HT-29 (cell line): ENCODE data around the gene BEX2. TPM values are rescaled to one million over a fixed set of nuclear protein-coding genes. Genes with fewer than 3 reads are reported as not detected.
"Not testable (repeated sequence)": the region's sequence is repeated elsewhere in the genome, so short reads cannot be mapped to it uniquely, and the experiment has no call there.

Experiments used
- DNase-seq: peaks from one replicate; pipeline ENCODE4 v3.0.0-alpha.2; 2015; ENCODE audit warnings: low spot score
- total RNA-seq: library from RNA; depleted of rRNA; stranded (reverse); fragments of >200 nt; shearing (Covaris generic); gene quantifications from 2 replicates; pipeline ENCODE4 v1.2.3, GENCODE V29; 2014; rRNA removed

The BEX2 gene
- not detected in 2 replicates for total RNA-seq

DNA sequence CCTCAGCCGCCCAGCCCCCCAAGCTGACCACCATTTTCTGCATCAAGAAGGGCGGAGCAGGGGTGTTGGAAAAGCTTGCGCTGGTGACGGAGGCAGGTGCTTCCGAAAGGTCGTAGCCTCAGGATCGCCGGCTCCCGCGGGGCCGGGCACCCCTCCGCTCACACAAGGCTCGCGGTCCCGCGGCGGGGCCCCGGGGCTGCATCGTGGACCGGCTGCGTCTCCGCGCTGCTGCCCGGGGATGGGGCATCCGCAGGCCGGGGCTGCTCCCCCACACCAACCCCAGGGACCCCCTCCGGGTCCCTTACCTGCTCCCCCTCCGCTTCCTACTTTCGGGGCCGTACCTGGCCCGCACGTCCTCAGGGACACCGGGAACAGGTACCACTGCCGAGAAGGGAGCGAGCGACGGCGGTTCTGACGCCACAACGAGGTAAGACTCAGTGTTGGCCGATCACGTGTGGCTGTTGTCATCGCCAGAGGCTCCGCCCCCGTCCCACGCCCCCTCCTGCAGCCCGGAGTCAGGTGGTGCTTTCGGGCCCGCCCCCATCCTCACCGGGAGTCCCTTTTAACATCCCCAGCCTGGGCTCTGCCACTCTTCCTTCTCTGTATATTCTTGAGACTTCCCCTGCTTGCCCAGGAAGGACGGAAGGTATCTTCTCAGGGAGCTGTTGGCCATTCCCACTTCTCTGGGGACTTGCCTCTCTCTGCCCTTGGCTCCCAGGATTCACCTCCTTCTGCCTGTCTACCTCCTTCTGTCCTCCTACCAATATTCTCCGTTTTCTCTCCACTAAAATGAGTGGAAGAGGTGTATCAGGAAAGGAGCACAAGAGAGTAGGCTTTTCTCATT is at the start of gene BEX2:
Gene BEX2, minus strand, starts transcription at position 436 of the 844 bp plus-strand sequence. CDS start 1,014 bp downstream, outside the sequence.
- DNase-seq, result no peak

DNA sequence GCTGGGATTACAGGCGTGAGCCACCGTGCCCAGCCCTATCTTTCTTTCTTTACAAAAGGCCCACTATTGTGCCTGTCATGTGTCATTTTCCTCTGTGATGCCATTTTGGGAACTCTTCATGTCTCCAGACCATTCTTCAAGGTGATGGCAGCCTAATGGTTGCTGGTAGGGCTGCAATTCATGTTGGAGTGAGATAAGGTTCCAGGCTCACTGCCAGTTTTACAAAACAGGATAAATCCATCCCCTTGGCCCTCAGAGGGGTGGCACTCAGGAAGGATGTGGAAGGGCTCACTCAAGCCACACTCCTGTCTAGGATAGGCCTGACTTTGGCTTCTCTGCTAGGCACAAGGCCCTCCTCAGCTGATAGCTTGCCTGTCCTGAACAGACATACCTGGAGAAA is 49.3 kb upstream of the BEX2 start:
- DNase-seq, result no peak

DNA sequence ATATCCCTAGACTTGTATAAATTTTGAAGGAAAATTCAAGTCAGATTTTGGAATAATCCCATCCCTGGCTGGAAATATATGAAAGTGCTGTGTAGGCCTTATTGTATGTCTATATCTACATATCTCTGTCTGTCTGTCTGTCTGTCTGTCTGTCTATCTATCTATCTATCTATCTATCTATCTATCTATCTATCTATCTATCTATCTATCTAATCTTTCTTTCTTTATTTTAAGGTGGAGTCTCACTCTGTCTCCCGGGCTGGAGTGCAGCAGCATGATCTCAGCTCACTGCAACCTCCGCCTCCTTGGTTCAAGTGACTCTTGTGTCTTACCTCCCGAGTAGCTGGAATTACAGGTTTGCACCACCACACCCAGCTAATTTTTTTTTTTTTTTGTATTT is 48.8 kb upstream of the BEX2 start:
- not testable (repeated sequence) for DNase-seq

DNA sequence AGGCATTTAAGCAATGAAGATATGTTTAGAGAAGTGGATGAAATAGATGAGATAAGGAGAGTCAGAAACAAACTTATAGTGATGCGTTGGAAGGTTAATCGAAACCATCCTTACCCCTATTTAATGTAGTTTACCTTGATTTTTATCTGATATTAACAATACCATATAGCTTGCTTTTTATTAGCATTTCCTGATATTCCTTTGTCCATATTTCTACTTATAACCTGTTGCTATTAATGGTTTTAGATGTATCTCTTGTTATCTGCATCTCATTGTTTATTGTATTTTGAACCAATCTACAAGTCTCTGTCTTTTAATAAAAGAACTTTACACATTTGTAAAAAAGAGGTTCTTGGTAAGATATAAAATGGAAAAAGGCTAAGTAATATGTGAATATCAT is 47.1 kb upstream of the BEX2 start:
- no peak for DNase-seq

DNA sequence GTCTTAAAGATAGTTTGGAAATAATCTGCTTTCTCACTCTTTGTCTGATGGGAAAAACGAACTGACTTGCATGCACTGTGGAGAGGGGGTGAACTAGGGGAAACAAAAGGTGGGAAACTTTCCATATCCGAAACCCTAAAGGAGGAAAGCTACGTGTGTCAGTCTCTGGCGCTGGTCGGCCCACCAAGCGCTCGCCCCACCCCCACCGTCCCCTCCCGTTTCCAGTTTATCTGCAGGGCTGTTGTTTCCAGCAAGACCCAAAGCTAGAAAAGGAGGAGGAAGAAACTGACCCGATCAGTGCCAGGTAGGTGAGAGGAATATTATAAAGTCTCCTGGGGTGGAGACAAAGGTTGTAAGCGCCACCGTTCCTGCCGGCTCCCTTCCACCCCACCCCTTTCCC is 46.1 kb upstream of the BEX2 start:
- DNase-seq, result peak; percentile 16

DNA sequence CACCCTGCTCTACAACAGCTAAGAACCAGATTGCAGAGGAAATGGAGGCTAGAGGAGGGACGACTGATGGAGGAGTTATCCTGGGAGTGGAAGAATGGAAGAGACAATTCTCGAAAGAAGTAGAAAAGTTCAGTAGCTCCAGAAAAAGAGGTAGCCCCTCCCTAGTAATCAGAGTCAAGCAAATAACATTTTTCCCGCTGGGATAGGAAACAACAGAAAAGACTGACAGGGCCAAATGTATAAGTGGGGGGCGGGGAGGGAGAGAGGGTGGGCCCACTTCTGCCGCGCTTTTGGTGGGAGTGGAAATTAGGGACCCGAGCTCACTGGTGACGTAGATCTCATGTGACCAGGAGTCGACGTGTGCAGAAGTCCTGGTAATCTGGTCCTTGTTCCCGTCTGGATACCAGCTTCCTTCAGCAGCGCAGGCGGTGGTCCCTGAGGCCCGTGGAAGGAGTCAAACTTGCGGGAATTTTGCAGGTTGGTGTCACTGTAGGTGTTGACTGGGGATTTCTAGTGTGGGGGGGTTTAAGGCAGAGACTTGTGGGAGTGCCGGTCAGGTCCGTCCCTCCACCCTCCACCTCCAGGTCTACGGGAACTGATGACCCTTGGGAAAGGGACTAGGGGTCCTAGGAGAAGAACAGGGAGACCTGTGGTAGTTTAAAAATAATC is 45.5 kb upstream of the BEX2 start, which contains the start of gene TCEAL9:
Gene TCEAL9, plus strand, starts transcription at position 377 of the 669 bp plus-strand sequence. CDS start 1,179 bp downstream, outside the sequence.
- DNase-seq, result peak; percentile 30

DNA sequence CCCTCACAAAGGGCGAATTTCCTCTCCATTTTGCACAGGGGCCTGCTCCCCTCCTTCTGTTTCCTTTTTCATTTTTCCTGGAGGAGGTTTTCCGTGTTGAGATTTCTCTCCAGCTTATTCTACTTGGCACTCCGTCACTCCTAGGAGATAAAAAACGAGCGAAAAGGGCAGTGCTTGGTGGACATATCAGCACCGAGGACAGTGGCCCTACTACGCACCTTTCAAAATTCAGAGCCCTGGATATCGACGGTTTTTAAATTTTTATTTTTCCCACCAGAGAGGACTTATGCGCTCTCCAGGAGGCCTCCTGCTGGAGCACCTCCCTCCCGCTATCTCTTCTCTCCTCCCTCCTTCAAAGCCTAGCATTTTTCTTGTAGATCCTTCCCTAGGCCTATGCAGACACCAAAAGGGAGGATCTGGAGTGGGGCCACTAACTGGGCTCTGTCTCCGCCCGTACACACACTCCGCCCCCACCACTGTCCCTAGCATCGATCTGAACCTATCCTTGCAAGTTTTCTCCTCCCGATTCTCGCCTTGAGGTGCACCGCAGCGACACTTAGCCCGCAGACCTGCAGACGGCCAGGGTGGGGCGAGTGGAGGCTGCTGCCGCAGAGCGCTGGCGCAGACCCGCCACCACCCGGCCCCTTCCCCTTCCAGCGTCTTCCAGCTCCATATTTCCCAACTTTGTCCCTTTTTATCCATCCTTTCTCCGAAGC is 37.0 kb upstream of the BEX2 start:
- no peak for DNase-seq

DNA sequence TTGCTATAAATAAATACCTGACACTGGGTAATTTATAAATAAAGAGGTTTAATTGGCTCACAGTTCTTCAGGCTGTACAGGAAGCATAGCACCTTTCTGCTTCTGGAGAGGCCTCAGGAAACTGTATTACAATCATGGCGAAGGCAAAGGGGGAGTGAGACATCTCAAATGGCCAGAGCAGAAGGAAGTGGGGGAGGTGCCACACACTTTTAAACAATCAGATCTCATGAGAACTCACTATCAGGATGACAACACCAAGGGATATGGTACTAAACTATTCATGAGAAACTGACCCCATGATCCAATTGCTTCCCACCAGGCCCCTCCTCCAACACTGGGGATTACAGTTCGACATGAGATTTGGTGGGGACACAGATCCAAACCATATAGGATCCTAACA is 33.8 kb upstream of the BEX2 start:
- DNase-seq, result no peak

DNA sequence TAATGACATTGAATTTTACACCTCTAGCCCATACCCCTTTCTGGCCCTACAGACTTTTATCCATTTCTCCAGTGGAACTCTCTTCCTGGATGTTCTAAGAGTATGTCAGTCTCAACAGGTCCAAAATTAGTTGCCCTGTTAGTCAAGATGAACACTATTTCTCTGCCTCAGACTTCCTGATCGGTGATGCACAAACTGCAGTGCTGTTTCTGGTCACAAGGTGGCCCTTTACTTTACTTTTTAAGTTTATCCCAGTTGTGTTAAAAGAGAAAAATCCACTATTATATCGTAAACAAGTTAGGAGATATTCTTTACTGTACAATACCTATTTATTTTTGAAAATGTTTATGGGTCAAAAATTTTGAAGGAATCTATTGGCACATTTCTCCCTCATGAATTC is 32.3 kb upstream of the BEX2 start:
- DNase-seq, result peak; percentile 57

DNA sequence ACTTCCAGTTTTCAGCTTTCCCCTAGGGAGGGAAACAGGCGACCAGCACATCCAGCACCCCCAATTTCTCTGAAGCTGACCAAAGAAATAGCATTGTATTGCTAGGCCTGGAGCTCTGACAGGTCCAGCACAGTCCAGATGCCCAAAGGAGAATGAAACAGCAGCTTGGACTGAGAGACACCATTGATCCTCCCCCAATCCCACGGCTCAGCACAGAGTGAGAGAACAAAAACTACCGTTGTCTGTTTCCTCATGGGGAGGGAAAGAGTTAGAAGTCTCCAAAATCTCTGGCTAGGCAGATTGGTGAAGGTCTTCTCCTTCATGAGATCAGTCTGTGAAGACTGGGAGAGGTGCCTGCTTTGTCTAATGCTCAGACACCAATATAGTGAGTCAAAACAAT is 27.9 kb upstream of the BEX2 start:
- DNase-seq, result no peak

DNA sequence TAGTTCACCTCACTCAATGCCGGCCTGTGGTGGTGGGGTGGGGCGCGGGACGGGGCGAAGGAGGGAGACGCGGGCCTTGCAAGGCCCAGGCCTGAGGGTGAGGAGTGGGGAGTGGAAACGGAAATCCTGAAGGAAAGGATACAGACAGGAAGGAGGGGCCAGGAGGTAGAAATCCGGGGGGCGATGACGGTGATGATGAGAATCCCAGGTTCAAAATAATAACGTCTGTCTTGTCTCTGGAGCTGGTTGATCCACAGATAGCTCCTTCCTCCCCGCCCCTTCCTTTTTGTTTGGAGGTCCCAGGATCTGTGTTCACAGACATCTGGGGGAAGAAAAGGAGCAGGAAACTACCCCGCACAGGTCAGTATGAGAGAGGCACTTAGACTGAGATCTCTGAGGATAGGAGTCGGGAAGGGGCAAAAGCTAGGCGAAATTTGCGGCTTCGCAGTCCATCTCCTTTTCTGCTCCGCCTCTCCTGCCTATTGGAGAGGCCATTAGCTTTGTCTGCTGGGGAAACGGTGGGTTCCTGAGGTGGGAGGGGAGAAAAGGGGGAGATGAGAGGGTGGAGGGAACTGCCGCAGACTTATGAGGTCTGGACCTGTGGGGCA is 20.0 kb upstream of the BEX2 start:
- DNase-seq, result no peak

DNA sequence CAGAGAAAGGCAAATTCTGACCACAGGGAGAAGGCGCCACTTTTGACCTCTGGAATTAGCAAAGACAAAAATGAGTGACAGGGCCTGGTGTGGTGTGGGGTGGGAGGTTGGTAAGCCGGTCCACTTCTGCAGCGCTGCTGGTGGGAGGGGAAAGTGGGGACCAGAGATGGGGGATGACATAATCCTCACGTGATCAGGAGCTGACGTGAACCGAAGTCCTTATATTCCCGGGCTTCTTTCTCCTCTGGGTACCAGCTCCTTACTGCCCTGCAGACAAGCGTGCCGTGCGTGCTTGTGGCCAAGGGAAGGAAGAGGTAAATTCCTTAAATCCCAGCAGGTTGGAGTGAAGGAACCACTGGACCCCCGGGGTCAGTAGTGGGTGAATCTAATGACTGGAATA is 19.2 kb upstream of the BEX2 start, which contains the start of gene TCEAL7:
Gene TCEAL7, plus strand, starts transcription at position 249 of the 400 bp plus-strand sequence. CDS start 1,165 bp downstream, outside the sequence.
- no peak for DNase-seq

DNA sequence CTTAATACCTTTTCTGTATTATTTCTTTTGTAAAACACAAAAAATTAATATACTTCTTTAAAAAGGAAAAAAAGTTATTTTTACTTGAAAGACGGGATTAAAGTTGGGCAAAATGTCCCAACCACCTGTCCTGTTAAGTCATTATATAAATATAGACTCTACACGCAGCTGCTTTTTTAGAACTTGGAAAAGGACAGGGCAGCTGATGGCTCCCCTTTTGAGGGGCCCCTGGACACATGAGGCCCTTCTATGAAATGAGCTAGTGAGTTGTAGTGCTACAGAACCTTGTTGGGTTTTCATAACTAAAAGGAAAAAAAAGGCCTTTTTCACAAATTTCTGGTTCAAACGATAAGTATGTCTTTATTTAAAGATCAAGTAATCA is 600 bp upstream of the BEX2 start:
- no peak for DNase-seq

DNA sequence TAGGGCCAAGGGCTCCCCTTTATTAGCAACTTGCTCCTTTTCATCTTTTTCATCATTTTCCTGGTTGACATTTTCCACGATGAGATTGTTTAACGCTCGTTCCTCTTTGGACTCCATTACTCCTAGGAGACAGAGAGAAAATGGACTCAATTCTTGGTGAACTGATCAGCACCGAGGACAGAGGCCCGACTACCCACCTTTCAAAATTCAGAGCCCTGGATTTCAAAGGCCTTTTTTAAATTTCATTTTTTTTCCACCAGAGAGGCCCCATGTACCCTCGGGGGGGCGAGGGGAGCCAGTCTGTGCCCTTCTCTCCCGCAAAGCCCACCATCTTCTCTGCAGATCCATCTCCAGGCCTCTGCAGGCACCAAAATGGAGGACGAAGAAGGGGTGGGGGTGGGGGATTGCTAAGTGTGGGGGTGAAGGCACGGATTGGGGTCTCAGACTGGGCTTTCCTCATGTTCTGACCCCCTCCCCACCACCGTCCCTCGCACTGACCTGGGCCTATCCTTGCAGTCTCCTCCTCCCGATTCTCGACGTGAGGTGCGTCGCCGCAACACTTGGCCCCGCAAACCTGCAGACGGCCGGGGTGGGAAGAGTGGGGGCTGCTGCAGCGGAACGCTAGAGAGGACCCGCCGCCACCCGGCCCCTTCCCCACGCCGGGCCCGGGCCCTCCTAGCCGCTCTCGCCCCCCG is 783 bp downstream of the BEX2 start:
- no peak for DNase-seq

DNA sequence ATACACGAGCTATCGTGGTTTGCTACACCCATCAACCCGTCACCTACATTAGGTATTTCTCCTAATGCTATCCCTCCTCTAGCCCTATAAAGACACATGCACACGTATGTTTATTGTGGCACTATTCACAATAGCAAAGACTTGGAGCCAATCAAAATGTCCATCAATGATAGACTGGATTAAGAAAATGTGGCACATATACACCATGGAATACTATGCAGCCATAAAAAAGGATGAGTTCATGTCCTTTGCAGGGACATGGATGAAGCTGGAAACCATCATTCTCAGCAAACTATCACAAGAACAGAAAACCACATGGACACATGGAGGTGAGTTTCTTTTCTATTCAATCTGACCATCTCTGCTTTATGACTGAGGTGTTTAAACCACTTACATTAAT is 5.1 kb downstream of the BEX2 start:
- not testable (repeated sequence) for DNase-seq

DNA sequence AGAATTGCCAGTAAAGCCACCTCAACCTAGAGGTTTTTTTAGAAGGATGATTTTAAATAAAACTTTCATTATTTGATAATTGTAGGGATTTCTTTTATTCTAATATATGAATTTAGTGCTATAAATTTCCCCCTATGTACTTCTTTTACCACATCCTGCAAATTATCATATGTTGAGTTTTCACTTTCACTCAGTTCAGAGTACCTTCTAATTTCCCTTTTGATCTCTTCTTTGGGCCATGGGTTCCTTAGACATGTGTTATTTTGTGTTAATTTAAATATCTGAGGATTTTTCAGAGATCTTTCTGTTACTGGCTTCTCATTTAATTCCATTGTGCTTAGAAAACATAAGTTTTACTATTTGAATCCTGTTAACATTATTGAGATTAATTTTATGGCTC is 6.1 kb downstream of the BEX2 start:
- DNase-seq, result no peak

DNA sequence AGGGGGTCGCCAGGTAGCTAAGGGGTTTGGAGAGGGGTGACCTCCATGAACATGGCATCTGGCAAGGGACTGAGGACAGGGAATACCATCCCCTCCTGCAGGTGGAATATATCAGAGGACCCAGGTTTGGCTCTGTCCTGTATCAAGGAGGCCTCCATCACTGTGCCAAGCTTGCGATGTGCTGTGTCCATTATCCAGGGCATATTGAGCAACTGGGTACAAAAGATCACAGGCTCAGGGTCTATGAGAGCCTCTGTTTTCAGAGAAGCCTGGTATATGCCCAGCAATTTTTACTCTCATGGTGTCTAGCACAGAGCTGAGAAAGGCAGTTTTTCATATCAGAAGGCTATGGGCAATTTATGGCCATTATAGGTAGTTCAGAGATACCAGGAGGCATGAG is 17.7 kb downstream of the BEX2 start:
- DNase-seq, result no peak

DNA sequence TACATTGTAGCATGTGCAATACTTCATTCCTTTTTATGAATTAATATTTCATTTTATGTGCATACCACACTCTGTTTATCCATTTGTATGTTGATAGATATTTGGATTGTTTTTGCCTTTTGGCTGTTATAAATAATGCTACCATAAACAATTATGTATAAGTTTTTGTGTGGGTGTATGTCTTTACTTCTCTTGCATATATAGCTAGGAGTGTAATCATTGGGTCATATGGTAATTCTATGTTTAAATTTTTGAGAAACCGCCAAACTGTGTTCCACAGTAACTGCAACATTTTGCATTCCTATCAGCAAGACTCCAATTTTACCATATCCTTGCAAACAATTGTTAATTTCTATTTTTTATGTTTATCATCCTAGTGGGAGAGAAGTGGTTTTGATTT is 31.2 kb downstream of the BEX2 start:
- no peak for DNase-seq

DNA sequence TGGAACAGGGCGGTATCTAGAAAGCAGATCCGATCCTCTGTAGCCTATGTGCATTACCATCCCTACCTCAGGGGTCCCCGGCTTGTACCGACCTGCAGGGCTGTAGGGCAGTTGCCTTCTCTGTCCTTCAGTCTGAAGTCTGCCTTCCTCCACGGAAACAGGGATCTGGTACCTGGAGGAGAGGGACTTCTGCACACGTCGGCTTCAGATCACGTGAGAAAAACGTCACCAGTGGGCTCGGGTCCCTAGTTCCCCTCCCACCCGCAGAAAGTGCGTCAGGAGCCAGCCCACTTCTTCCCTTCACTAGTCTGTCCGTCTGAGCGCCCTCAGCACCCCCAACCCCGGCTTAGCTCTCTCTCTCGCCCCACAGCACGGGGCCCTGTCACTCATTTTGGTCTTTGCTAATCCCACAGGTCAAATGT is 34.2 kb downstream of the BEX2 start, which contains the start of gene TCEAL5:
Gene TCEAL5, minus strand, starts transcription at position 170 of the 422 bp plus-strand sequence. CDS start 2,187 bp downstream, outside the sequence.
- DNase-seq, result no peak

DNA sequence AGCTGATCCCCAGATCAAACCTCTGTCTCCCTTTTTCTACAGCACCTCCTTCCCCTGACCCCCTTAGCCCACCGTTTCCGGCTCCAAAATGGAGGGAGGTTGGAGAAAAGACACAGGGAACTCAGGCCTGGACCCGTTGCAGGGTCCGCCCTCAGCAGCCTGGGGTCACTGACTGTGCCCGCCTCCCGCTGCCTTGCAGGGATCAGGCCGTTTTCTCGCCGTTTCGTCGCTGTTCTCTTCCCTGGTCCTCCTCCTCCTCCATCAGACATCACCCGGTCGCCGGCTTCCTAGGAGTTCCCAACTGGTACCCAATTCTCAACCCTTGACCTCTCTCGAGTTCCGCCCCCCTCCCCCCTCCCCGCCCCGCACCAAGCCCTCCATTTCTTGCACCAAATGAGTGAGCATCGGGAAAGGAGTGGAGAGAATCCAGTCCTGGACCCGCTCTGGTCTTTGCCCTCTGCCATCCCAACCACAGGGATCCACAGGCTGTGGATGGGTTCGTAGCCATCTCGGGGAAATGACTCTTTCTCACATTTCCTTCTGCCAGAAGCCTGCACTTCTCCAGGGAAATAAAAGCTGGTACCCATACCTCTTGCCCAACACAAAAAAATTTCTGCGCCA is 34.7 kb downstream of the BEX2 start:
- no peak for DNase-seq
